HG03066 (cell line): ENCODE data around the gene COX8A.
"Not testable (repeated sequence)": the region's sequence is repeated elsewhere in the genome, so short reads cannot be mapped to it uniquely, and the experiment has no call there.

Experiments
- ATAC-seq: cut with Tn5 transposase; IDR thresholded peaks from one replicate; pipeline ENCODE4 v1.9.1; 2021; ENCODE audit warnings: low read depth; ENCODE audit not compliant: unreplicated experiment

Gene COX8A

DNA sequence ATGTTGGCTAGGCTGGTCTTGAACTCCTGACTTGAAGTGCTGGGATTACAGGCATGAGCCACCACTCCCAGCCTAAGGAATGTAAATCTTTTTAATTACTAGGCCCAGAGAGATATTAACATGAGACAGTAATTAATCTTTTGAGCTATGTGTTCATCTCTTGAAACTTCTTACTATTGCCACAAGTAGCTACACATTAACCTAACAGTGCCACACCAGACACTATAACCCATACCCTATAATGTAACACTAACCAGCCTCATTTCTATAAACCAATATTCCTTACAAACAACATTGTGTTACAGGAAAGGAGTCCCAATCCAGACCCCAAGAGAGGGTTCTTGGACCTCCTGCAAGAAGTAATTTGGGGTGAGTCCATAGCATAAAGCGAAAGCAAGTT is 8.0 kb upstream of the COX8A start:
- no peak for ATAC-seq

DNA sequence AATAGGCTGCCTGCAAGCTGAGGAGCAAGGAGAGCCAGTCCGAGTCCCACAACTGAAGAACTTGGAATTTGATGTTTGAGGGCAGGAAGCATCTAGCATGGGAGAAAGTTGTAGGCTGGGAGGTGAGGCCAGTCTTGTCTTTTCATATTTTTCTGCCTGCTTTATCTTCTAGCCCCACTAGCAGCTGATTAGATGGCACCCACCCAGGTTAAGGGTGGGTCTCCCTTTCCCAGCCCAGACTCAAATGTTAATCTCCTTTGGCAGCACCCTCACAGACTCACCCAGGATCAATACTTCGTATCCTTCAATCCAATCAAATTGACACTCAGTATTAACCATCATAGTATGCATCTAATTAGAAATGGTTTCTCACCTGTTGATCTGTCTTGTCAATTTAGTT is 5.0 kb upstream of the COX8A start:
- no peak for ATAC-seq

DNA sequence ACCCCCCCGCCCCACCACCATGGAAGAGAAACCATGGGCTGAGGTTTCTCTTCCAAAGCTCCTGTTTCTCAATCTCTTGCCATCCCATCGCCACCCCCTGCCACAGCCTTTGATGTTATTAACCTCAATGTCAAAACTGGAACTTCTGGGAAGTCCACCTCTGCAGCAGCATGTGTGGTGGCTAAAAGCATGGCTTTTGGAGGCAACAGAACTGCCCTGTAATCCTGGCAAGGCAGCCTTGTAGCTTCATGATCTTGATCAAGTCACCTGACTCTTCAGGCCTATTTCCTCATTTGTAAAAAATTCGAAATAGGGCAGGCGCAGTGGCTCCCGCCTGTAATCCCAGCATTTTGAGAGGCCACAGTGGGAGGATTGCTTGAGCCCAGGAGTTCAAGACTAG is 3.5 kb upstream of the COX8A start:
- no peak for ATAC-seq

DNA sequence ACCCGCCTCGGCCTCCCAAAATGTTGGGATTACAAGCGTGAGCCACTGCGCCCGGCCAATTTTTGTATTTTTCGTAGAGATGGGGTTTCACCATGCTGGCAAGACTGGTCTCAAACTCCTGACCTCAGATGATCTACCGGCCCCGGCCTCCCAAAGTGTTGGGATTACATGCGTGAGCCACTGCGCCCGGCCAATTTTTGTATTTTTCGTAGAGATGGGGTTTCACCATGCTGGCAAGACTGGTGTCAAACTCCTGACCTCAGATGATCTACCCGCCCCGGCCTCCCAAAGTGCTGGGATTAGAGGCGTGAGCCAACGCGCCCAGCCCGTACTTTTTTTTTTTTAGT is 535 bp upstream of the COX8A start:
- not testable (repeated sequence) for ATAC-seq

DNA sequence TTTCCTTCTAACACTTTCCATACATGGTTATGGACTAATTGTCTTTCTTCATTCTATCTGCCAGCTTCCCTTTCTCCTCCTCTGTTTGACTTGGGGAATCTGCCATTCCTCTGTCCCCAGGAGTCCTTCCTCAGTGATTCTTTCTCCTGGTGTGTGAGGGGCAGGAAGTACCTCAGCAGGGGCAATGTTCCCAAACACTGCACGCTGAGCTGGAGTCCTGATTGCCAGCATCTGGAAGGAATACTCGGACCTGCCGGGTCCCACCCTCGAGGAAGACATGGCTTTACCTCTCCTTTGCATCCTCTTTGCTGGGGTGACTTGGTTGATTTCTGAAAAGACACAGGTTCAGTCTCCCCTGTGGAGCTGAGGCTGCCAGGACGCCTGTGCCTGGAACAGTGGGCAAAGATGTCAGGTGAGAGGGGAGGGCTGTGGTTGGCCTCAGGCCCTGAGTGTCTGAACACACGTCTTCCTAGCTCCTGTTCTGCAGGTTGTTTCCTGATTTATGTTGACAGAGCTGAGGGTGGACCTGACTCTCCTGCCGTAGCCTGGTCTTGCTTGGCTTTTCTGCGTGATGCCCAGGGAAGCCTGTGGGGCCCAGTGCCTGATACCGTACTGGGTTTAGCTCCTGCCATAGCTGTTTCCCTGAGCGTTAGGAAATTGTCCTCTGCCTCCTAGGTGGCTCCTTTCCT is 4.3 kb downstream of the COX8A start:
- ATAC-seq: no peak

DNA sequence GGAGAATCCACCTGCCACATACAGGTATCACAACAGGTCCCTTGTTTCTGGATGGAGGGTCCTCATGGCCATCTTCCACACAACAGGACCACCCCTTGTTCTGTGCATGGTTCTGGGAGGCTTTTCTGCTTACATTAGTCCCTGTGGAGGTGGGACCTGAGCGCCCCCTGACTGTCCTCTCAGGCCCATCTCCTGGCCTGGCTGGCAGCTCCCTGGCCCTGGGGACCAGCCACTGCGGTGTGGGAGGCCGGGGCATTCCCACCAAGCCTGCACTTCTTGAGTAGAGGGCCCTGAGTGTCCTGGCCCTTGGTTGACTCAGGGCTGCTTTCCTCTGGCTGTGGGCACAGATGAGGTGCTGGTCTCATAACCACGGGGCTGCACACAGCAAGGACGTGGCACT is 5.0 kb downstream of the COX8A start:
- ATAC-seq: no peak

DNA sequence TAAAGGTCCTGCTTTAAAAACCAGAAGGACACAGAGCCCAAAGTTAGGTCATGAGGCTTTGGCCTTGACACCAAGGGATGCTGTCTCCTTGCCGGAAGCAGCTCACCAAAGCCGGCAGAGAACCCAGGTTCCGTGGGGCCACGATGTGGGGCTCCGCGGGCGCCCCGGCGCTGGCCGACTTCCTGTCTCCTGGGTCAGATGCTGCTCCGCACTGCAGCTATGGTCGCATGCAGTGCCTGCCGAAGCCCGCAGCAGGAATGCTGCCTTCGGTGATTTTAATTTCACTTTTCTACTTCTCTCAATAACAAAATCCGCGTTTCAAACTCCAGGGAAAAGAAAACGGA is 11.4 kb downstream of the COX8A start:
- peak; percentile 62 for ATAC-seq

DNA sequence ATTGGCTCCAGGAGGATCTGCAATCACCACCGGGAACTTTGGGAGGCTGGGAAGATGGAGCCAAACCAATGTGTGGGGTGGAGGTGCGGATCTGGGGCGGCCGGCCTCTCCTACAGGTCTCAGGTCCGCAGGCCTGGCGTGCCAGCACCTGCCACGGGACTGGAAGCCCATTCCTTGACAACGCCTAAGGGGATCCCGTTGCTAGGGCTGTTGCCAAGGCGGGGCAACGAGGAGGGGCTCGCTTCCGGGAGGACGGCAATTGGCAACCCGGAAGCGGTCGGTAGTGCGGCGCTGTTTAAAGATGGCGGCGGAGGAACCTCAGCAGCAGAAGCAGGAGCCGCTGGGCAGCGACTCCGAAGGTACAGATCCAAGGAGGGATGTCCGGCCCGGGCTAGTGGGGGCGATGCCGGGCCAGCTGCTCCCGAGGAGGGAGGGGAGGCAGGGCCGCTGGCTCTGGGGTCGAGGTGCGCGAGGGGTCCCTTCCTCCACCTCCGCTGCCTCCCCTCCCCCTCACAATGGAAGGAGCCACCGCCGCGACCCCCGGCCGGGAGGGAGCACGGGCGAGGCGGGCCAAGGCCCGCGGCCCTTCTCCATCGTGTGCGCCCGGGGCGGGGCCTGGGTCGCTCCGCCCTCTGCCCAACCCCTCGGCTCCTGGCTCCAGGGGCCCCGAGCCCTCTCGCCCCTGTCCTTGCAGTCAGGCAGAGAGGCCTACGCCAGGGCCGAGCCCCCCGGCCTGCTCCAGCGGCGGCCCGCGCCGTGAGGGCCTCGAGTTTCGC is 11.9 kb downstream of the COX8A start, which contains the start of gene OTUB1:
Gene OTUB1, plus strand, starts transcription at position 283 of the 776 bp plus-strand sequence. Its CDS starts 19 bp downstream, at position 302.
- peak; percentile 82 for ATAC-seq

DNA sequence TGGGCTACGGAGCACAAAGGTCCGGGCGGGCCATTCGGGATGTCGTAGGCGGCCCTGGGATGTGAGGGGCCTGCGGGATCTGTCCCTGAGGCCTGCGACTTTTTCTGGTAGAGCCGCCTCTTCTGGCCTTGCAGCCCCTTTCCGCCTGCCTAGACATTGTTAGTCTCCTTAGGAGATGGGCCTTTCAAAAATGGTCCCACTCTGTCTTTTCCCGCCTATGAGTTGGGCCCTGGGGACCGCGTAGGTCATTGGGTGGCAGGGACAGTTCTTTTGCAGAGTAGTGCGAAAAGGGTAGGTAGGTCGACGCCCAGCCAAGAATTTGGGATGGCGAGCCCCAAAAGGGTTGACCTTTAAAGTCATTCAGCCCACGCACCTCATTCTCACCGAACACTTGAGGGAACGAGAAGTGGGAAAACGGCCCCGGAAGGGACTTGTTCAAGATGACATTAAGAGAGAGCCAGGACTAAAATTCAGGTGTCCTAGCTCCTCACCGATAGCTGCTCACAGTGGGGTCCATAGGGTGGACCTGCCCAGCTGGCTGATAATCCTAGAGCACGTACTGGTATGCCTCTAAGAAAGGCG is 12.6 kb downstream of the COX8A start:
- ATAC-seq: no peak

DNA sequence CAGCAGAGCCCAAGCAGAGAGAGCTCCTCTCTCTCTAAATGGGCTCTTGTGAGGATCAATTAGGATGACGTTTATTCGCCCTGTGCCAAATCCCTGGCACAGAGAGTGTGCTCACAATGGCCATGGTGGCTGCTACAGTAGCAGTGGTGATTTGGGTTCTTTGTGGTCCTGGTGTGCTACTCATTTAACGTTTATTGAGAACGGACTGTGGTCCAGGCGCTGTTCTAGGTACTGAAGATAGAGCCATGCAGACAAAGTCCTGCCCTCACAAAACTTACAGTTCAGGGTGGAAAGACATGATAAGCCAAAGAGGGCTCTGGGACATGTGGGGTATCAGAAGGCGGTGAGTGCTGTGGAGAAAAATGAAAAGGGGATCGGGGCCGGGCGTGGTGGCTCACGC is 17.1 kb downstream of the COX8A start:
- ATAC-seq: no peak

DNA sequence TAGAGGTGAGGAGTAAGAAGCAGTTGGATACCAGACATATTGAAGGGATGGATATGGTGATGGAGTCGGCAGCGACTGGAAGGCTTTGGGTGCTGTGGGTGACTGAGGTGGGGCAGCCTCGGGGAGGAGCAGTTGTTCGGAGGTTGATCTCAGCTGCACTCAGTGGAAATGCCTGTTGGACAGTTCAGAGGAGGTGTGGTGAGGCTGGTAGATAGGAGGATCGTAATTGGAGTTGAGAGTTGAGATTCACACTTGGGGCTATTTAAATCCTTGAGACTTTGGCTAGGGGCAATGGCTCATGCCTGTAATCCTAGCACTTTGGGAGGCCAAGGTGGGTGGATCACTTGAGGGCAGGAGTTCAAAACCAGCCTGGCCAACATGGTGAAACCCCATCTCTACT is 18.7 kb downstream of the COX8A start:
- ATAC-seq: no peak

DNA sequence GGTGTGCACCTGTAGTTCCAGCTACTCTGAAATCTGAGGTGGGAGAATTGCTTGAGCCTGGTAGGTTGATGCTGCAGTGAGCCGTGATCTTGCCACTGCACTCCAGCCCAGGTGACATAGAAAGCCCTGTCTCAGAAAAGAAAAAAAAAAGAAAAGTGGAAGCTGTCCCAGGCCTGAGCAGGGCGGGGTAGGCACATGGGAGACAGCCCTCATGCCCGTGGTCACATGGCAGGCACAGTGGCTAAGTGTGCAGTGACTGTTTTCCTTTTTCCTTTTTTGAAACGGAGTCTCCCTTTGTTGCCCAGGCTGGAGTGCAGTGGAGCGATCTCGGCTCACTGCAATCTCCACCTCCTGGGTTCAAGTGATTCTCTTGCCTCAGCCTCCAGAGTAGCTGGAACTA is 19.6 kb downstream of the COX8A start:
- no peak for ATAC-seq

DNA sequence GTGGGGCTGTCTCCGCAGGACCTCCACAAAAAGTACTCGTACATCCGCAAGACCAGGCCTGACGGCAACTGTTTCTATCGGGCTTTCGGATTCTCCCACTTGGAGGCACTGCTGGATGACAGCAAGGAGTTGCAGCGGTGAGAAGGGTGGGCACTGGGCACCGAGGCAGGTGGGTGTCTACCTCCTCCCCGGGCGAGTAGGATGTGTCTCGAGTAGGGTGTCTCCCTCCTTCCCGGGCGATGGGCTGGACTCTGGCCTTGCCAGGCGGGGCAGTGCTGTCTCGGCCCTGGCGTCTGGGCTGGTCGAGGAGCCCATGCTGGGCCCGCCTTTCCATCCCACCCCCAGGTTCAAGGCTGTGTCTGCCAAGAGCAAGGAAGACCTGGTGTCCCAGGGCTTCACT is 22.1 kb downstream of the COX8A start:
- ATAC-seq: no peak

DNA sequence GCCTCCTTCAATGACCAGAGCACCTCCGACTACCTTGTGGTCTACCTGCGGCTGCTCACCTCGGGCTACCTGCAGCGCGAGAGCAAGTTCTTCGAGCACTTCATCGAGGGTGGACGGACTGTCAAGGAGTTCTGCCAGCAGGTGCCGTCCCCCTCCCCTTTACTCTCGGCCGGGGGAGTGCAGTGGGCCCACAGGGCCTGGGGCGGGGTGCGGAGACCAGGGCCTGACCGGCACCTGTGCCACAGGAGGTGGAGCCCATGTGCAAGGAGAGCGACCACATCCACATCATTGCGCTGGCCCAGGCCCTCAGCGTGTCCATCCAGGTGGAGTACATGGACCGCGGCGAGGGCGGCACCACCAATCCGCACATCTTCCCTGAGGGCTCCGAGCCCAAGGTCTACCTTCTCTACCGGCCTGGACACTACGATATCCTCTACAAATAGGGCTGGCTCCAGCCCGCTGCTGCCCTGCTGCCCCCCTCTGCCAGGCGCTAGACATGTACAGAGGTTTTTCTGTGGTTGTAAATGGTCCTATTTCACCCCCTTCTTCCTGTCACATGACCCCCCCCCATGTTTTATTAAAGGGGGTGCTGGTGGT is 22.8 kb downstream of the COX8A start:
- no peak for ATAC-seq

DNA sequence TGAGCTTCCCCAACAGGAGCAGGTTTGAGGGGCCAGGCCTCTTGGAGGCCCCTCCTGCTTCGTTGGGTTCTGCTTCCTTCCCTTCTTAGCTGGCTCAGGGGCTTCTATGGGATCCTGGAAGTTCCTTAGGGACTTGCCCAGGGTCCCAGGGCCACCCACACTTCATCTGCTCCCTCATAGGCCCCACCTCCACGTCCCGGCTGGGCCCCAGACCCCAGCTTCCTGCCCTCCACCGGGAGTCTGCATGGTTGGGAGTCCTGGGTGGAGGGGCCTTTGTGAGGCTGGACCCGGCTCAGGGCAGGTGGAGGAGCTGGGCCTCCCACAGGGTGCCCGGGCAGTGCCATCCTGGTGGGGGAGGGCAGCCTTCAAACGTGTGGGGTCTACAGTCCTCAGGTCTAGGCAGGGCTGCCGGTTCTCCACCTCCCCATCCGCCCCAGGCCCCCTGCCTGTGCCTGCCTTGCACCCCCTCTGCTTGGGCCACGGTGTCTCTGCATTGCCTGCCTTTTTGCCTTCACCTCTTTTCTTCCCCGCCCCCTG is 23.4 kb downstream of the COX8A start:
- no peak for ATAC-seq

DNA sequence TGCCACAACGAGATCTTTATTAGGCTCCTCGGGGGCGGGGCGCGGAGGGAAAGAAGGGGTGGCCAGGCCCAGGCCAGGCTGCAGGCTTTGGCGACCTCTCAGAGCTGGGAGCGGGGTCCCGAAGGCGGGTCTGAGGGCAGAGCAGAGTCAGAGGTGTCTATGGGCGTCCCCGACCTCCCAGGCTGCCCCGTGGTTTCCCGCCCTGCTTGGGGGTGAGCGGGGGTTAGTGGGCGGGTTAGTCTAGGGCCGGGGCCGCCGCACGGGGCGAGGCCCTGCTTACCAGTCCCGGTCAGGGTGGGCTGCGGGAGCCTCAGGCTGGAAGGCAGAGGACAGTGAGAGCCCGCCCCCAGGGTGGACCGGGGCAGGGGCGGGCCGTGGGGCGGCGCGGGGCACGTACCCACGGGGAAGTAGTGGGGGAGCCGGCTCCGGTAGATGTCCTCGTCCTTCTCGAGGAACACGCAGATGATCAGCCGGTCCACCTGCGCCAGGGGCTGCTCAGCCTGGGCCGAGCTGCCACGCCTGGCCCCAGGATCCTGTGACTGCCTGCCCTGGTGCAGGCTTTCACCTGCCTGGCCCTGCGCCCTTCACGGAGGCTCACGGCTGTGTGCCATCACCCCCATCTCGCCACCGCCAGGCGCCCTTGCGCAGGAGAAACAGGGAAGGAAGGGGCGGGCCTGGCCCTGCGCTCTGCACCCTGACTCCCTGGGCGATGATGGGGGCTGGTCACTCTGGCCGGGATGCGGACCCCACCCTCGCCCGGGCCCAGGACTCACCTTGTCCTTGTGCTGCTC is 24.3 kb downstream of the COX8A start:
- no peak for ATAC-seq

DNA sequence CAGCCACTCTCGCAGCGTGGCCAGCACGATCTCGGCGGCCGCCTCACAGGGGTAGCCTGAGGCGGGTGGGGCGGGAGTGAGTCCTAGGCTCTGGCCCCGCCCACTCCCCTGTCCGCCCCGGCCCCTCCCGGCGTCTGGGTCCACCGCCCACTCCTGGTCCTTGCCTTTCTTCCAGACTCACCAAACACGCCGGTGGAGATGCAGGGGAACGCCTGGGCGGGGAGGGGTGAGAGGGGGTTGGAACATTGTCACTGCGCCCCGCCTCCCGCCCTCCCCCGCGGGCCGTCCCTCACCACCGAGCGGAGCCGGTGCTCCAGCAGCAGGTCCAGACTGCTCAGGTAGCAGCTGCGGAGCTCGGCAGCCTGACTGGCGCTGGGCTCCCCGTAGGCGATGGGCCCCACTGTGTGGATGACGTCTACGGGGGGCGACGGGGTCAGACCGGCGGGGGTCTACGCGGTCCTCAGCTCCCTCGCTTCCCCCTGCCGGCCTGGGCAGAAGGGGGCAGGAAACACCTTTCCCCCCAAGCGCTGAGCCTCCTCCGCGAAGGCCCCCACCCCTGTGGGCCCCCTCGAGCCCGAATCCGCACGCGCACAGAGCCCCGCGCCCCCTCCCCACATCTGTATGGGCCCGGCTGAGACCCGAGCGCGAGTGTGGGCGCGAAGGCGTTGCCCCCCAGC is 25.1 kb downstream of the COX8A start:
- ATAC-seq: no peak

DNA sequence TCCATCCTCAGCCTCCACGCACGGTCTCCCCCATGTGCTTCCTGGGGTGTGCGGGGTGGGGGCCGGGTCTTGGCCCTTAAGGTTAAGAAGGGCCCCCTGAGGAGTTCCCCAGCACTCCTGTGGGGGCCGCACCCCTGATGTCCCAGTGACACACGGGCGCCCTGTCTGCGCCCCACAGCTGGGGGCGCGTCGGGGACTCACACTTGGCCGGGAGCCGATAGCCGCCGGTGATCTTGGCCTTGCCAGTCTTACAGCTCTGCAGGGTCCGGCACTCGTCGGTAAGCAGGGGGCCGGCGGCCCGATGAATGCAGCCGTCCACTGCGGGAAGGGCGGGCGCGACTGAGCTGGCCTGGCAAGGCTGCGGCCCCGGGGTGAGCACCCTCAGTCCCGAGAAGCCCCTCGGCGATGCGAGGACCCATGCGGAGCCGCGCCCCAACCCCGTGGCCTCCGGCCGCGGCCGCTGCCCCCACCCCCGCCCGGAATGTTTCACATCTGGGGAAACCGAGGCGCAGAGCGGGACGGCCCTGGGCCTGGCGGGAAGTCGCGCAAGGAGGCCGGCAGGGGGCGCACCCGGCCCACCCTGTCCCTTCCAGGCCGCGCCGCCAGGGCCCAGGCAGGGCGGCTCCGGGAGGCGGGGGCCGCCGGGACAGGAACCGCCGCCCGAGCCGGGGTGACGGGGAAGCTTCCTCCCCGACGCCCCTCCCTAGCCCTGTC is 25.8 kb downstream of the COX8A start:
- no peak for ATAC-seq

DNA sequence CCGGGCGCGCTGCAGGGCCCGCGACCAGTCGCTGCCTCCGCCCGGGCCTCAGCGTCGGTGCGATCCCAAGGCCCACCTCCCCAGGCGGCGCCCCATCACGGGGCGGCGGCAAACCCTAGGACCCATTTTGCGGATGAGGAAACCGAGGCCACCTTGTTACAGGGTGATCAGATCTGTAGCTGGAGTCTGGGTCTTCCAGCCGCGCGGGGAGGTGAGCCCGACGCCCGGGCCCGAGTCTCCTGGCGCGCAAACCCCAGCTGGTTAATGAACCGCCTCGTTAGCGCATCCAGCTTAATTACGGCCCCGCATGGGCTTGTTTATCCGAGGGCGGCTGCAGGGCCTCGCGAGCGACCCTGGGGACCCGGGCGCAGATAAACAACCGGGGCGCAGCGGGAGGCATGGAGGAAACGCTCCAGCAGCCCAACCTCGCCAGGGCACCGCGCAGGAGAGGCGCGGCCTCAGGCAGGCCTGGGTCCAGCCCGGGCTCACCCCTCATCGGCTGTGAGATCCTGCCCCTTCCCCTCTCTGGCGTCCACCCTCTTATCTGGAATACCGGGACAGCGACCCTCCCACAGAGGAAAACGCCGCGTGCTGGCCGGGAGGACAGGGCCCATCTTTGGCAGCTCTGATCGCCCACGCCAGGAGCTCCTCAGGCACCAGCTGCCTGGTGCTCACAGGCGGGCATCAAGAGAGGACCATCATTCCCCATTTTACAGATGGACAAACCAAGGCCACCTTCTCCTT is 26.5 kb downstream of the COX8A start:
- no peak for ATAC-seq
